SK-N-MC (cell line): Measurements from ENCODE around the gene MPPED2.

Source experiments
- DNase-seq: peaks from one replicate; pipeline ENCODE4 v3.0.0-alpha.2; 2011; ENCODE audit warnings: low read depth, low spot score
- H3K27ac ChIP-seq: fragments of 200-600 bp; sonication (generic); 2 replicates; pipeline ENCODE4 v1.5.1; 2016; ENCODE audit warnings: mixed run types
- H3K36me3 ChIP-seq: fragments of 200-600 bp; sonication (generic); 2 replicates; pipeline ENCODE4 v1.6.1; 2017; ENCODE audit warnings: antibody characterized with exemption, low read length, mixed read lengths; ENCODE audit not compliant: insufficient read depth
- H3K4me3 ChIP-seq: fragments of 200-600 bp; sonication (generic); 2 replicates; pipeline ENCODE4 v1.5.1; 2016
- H3K9ac ChIP-seq: fragments of 200-600 bp; sonication (generic); 2 replicates; pipeline ENCODE4 v1.8.0; 2017; ENCODE audit warnings: mixed run types, mixed read lengths; ENCODE audit not compliant: insufficient read length
- H3K9me3 ChIP-seq: fragments of 200-600 bp; sonication (generic); 2 replicates; pipeline ENCODE4 v1.6.1; 2017; ENCODE audit warnings: low read depth, mild to moderate bottlenecking, antibody characterized with exemption, low read length, moderate library complexity, mixed read lengths
- EZH2 ChIP-seq: fragments of 200-600 bp; sonication (generic); IDR thresholded peaks from one replicate; pipeline ENCODE4 v1.6.1; 2017; ENCODE audit warnings: antibody characterized with exemption
- FOXP2 ChIP-seq: optimal IDR thresholded peaks from 2 replicates; pipeline ENCODE3; 2011; ENCODE audit warnings: mild to moderate bottlenecking, moderate library complexity; ENCODE audit not compliant: insufficient read depth; ENCODE audit errors: extremely low read length, control extremely low read depth
- POLR2AphosphoS5 ChIP-seq: IDR thresholded peaks from 2 replicates; pipeline ENCODE4 v1.6.1; 2012; ENCODE audit warnings: mild to moderate bottlenecking, low read depth, low read length, borderline replicate concordance

MPPED2 gene

GRCh38 chr11:30423886-30424285 lies 162.3 kb downstream of the MPPED2 start:
- DNase-seq = no peak
- H3K27ac ChIP-seq = no peak overlapping the region
- no peak overlapping the region for H3K9ac ChIP-seq
- H3K9me3 ChIP-seq = no peaks in the 10 kb centered on the region
- TF ChIP-seq FOXP2 (no peak), EZH2 (no peak), POLR2AphosphoS5 (no peak)
- no peaks in the 10 kb centered on the region for H3K36me3 ChIP-seq
- H3K4me3 ChIP-seq = no peak overlapping the region

- Histone ChIP-seq H3K9ac (no peak overlapping the region), H3K36me3 (no peaks in the 10 kb centered on the region), H3K27ac (no peak overlapping the region), H3K9me3 (no peaks in the 10 kb centered on the region), H3K4me3 (no peak overlapping the region)
- no peak for TF ChIP-seq FOXP2
- TF ChIP-seq EZH2 = no peak
- no peak for TF ChIP-seq POLR2AphosphoS5
- no peak for DNase-seq
These were observed 162.9 kb downstream of the MPPED2 start for GRCh38 chr11:30423279-30423648.

- DNase-seq = no peak
- Histone ChIP-seq H3K27ac (no peak overlapping the region), H3K36me3 (no peaks in the 10 kb centered on the region), H3K4me3 (no peak overlapping the region), H3K9ac (no peak overlapping the region), H3K9me3 (no peaks in the 10 kb centered on the region)
- TF ChIP-seq FOXP2 (no peak), POLR2AphosphoS5 (no peak)
These were observed 163.5 kb downstream of the MPPED2 start for GRCh38 chr11:30422447-30423278.

GRCh38 chr11:30420233-30420787 lies 165.8 kb downstream of the MPPED2 start:
- TF ChIP-seq FOXP2 (no peak), EZH2 (no peak), POLR2AphosphoS5 (no peak)

GRCh38 chr11:30414806-30415205 lies 171.3 kb downstream of the MPPED2 start:
- H3K36me3 ChIP-seq = no peaks in the 10 kb centered on the region
- TF ChIP-seq FOXP2 (no peak), EZH2 (no peak), POLR2AphosphoS5 (no peak)
- no peak overlapping the region for H3K9ac ChIP-seq
- no peaks in the 10 kb centered on the region for H3K9me3 ChIP-seq
- no peak for DNase-seq
- no peak overlapping the region for H3K27ac ChIP-seq
- H3K4me3 ChIP-seq = no peak overlapping the region

More at GRCh38 chr11:30420233-30420787, 165.8 kb downstream of the MPPED2 start:
- Histone ChIP-seq H3K9me3 (no peaks in the 10 kb centered on the region), H3K9ac (no peak overlapping the region), H3K36me3 (no peaks in the 10 kb centered on the region), H3K27ac (no peak overlapping the region), H3K4me3 (no peak overlapping the region)
- DNase-seq = no peak

GRCh38 chr11:30414244-30414643 lies 171.9 kb downstream of the MPPED2 start:
- H3K27ac ChIP-seq = no peak overlapping the region
- H3K36me3 ChIP-seq = no peaks in the 10 kb centered on the region
- no peak overlapping the region for H3K4me3 ChIP-seq
- no peaks in the 10 kb centered on the region for H3K9me3 ChIP-seq
- H3K9ac ChIP-seq = no peak overlapping the region
- no peak for TF ChIP-seq EZH2
- TF ChIP-seq POLR2AphosphoS5 = no peak
- no peak for TF ChIP-seq FOXP2
- no peak for DNase-seq

GRCh38 chr11:30412509-30412908 lies 173.6 kb downstream of the MPPED2 start:
- TF ChIP-seq EZH2 = no peak
- TF ChIP-seq POLR2AphosphoS5 = no peak
- TF ChIP-seq FOXP2 = no peak
- Histone ChIP-seq H3K9ac (no peak overlapping the region), H3K36me3 (no peaks in the 10 kb centered on the region), H3K9me3 (no peaks in the 10 kb centered on the region), H3K27ac (no peak overlapping the region), H3K4me3 (no peak overlapping the region)
- no peak for DNase-seq

GRCh38 chr11:30411383-30411782 lies 174.8 kb downstream of the MPPED2 start:
- H3K4me3 ChIP-seq = no peak overlapping the region
- TF ChIP-seq EZH2 = no peak
- no peaks in the 10 kb centered on the region for H3K9me3 ChIP-seq

More at GRCh38 chr11:30411383-30411782, 174.8 kb downstream of the MPPED2 start:
- Histone ChIP-seq H3K9ac (no peak overlapping the region), H3K36me3 (no peaks in the 10 kb centered on the region), H3K27ac (no peak overlapping the region)
- no peak for DNase-seq
